HG03025 (cell line): Measurements from ENCODE around the gene FAF2.
"Not testable (repeated sequence)": the region's sequence is repeated elsewhere in the genome, so short reads cannot be mapped to it uniquely, and the experiment has no call there.

Source experiments
- ATAC-seq: cut with Tn5 transposase; IDR thresholded peaks from one replicate; pipeline ENCODE4 v1.9.1; 2021; ENCODE audit warnings: mild to moderate bottlenecking, moderate library complexity; ENCODE audit not compliant: unreplicated experiment, low FRiP score

Gene FAF2

DNA sequence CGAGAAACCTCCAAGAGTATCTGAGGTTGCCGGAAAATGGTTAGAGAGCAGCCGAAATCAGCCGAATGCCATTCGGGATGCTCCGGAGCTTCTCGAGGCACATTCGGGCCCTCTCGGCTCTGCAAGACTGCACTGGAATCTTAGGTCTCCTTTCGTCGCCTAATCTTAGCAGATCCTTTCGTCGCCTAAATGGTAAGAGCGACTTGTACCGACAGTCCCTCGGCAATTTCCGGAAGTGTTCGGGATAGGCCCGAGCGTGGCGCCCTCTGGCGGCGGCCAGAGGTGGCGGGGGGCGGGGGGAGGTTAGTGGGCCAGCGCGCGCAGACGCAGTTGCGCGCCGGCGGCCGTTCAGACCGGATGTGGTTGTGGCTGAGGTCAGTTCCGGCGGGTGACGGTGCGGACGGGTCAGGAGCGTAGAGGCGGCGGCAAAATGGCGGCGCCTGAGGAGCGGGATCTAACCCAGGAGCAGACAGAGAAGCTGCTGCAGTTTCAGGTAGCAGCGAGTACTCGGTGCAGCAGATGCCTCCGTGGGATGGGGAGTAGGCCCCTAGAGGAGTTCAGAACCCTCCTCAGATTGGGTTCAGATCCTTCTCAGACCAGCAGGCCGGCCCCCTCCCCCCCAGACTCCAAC, at the start of gene FAF2:
Gene FAF2, plus strand, starts transcription at position 408 of the 631 bp plus-strand sequence. Its CDS starts 23 bp downstream, at position 431.
- ATAC-seq: peak; percentile 92

DNA sequence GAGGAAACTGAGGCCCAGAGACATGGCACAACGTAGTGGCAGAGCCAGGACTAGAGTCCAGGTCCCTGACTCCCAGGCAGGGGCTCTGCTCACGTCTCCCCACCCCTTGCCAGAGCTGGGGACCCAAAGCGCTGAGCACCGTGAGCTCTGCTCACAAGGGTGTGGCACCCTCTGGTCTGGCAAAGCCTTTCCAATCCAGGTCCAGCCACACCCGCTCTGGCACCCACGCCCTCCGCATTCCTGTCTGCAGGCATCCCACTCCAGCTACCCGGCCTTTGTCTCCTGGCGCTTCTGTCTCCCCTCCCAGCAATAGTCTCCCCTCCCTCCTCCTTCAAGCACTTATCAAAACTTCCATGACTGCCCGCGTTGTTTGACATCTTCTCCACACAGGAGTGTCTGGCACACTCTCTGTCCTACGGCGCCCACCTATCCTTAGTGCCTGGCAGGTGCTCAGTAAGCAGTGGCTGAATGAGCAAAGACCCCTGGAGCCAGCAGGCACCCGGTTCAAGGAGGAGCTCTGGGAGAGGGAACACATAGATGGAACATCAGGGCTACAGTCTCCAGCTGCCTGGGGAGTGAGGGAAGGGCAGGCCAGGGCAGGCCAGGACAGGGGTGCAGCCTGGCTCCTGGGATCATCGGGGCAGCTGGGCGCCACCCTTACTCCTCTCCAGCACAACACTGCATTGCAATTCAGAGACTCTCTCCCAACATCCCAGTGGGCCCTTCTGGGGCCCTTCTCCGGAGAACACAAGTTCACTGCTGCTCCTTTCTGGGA, 47.6 kb upstream of the FAF2 start:
- ATAC-seq: no peak

DNA sequence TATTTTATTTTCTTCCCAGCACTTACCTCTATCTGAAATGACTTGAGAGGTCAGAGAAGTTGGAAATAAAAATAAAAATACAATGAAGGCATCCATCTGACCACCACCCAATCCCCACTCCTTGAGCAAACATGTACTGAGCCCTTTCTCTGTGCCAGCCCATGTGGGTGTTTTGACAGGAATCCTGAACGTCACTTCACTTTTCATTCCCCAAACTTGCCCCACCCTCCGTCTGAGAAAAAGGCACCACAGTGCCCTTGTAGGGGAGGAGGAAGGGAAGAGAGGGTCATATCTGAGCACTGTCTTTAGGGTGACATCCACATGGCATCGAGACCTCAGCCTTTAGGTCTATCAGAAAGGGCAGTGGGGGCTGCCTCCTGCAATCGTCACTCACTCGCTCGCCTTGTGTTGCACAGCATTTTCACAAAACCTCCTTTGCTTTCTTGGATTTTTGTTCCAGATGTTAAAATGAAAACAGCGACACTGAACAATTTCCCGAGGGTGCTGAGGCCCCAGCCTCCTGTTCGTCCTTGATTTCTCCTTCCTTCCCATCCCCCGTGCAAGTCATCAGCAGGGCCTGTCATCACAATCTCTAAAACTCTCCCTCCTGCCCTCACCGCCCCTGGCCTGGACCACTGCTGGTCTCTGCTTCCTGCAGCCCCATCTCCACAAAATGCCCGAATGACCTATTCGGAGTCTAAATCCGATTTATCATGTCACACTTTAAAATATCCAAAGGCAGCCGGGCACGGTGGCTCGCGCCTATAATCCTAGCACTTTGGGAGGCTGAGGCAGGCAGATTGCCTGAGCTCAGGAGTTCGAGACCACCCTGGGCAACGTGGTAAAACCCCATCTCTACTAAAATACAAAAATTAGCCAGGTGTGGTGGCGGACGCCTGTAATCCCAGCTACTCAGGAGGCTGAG, 46.6 kb upstream of the FAF2 start:
- no peak for ATAC-seq

- ATAC-seq: no peak
Measured at GRCh38 chr5:176405656-176406435, 42.3 kb upstream of the FAF2 start.

- no peak for ATAC-seq
Measured at GRCh38 chr5:176406436-176407052, 41.6 kb upstream of the FAF2 start.

DNA sequence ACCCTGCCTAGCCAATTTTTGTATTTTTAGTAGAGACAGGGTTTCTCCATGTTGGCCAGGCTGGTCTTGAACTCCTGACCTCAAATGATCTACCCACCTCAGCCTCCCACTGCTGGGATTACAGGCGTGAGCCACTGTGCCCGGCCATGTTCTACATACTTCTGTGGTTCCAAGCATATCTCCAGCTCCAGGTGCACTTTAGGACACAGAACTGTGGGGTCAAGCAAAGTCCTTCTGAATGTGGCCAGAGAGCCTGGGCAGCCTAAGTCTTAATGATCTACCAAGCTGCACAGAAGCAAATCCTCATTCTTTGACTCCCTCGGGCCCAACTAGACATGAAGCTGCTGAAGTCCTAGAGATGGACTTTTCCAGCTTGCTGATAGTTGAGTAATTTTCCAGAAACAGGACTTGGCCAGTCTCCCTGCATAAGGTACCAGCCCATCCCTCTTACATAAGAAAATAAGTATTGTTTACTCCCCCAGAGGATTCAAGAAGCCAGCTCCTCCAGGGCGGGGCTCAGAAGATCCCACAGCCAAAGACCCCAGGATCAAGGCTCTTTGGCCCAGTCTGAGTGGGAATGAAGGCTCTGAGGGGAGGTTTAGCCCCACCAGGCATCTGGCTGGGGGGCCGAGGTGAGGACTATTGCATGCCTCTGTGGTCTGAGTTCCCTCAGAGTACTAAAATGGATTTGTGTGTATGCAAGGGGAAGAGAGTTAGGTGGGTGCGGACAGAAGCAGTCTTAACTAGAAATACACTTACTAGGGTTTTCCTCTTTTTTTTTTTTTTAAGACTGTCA, 40.5 kb upstream of the FAF2 start:
- no peak for ATAC-seq

- not testable (repeated sequence) for ATAC-seq
Measured at GRCh38 chr5:176408252-176408573, 40.0 kb upstream of the FAF2 start.

GRCh38 chr5:176408590-176408989, 39.6 kb upstream of the FAF2 start:
- ATAC-seq: no peak

- ATAC-seq: no peak
Measured at GRCh38 chr5:176409765-176410164, 38.4 kb upstream of the FAF2 start.

DNA sequence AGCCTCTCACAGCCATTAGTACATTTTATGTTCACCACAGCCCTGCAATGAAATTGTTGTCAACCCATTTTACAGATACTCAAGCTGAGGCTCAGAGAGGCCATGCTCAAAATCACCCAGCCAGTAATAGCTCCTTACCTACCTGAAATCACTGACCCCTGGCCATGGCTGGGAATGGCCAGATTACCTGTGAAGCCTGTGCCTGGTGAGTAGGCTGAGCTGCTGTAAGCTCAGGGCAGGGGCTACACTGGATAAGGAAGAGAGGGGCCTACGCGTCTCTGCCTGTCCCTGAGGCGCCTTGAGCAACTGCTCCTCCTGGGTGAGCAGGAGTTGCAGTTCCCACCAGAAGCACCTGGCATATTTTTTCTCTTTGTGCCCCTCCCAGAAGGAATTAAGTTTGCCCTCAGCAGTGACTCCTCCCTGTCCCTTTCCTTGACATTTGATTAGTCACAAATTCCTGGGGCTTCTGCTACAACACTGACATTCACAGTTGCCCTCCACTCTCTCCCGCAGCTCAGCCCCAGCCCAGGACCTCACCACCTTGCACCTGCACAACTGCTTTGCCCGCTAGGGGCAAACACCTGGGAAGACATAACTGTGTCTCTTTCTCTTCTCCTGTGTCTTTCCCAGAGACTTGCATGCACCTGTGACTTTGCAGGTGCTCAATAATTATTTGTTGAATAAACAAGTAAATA, 37.6 kb upstream of the FAF2 start:
- ATAC-seq: no peak

DNA sequence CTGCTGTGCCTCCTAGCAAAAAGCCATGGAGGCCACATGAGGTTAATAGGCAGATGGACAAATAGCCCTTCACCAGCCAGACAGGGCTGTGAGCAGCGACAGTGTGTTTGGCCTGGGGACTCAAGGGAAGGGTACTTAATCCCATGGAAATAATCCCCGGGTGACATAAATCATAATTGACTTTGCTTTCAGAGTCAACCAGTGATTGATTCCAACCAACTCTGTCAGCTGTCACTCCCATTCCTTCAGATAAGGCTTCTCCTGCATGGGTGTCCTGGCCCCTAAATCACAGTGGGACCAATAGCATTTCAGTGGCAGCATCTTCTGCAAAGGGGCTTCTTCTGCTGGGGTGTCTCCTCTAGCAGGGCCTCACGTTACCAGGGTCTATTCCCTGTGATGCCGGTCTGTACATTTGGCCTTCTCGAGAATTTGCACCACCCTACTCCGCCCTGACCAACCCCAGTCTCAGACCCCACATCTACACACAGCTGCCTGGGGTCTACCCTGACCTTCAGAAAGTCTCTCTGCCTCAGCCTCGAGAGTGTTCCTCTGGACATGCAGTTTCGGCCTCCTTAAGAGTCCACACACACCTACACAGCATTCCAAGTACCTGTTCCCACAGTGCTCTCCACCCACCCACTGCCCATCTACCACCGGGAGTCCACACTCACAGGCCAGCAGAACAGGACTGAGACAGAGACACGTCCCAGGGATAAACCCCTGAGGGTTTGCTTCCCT, 35.5 kb upstream of the FAF2 start:
- ATAC-seq: no peak

DNA sequence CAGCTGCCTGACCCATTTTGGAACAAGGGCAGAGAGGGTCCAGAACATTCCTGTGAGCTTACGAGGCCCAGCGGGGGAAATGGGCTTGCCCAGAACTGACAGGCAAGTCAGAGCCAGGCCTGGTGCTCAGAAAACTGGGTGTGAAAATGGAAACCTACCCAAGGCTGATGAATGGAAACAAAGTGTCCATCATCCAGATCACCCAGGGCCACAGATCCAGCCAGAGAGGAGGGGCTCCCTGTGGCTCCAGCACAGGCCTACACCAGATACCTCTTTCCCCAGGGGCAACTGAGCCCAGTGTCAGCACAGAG, 35.0 kb upstream of the FAF2 start:
- ATAC-seq: no peak

GRCh38 chr5:176413709-176414191, 34.4 kb upstream of the FAF2 start:
- ATAC-seq: no peak

DNA sequence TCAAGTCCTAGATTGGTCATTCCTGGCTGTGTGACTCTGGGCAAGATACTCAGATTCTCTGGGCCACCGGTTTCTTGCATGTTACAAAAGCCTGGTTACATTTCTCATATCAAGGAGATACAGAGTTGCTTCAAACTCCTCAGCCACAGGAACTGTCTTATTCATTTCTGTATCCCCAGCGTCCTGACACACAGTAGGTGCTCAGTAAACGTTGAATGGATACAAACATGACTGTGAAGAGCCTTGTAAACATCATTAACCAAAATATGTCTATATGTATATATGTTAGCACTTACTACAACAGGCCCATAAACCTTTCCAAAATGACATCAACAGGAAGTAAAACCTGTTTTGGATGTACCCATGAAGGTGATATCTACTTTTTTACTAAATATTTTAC, 33.5 kb upstream of the FAF2 start:
- ATAC-seq: no peak

DNA sequence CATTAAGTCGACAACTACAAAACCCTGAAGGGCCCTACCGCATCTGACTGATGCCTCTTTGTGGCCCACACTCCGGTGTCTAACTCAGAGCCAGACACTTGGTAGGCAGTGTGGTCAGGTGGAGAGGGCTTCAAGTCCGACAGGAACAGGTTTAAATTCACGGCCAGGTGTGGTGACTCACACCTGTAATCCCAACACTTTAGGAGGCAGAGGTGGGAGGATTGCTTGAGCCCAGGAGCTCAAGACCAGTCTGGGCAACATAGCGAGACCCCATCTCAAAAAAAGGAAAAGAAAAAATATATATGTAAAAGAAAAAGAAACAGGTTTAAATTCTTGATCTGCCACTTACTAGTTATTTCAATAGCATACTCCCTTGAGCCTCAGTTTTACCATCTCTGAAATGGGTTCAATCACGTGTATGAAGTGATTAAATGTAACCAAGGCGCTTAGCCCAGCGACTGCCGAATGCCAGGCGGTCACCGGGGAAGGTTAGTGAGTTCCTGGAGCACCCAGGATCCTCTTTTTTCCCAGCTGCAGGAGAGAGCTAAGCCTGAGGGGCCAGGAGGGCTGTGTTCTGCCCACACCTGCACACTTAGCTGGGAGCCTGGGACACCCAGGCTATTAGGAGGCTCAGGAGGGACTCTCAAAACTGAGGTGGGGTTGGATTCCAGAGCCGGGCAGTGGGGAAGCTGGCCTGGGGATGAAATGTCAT, 32.8 kb upstream of the FAF2 start:
- no peak for ATAC-seq

- peak; percentile 86 for ATAC-seq
Measured at GRCh38 chr5:176415952-176416924, 31.9 kb upstream of the FAF2 start, which contains the start of gene CLTB. CLTB (minus strand) TSS chr5:176416539; CDS start chr5:176416363, 176 bp downstream.
